Psoas muscle (tissue), 8 donors: ENCODE data around the gene HOXC11. TPM values are rescaled to one million over a fixed set of nuclear protein-coding genes. Genes with fewer than 3 reads are reported as not detected.
A peak's percentile ranks its signal among the peaks of the same experiment; 100 is the strongest.

Source experiments
- ATAC-seq, 4 donors: fragments of 200-7000 bp; cut with Tn5 transposase; one replicate each; pipeline ENCODE4 v1.9.1; 2020; ENCODE audit warnings: moderate library complexity in 3 of 4, mild to moderate bottlenecking in 2 of 4
- DNase-seq, 2 donors: peaks; one replicate each; pipeline ENCODE4 v3.0.0-alpha.2; 2020
- H3K27ac ChIP-seq: fragments of 200-600 bp; one replicate; pipeline ENCODE4 v1.8.0; 2022
- H3K27me3 ChIP-seq, 3 donors: fragments of 200-600 bp in 1 of 3; one replicate each; pipeline versions ENCODE4 v1.6.1 to v1.8.0; 2013 to 2022; ENCODE audit warnings: low read length in 2 of 3, mild to moderate bottlenecking in 2 of 3, moderate library complexity in 1 of 3; ENCODE audit not compliant: insufficient read depth in 3 of 3
- H3K36me3 ChIP-seq, 2 donors: fragments of 200-600 bp in 1 of 2; one replicate each; pipeline versions ENCODE4 v1.6.1 to v1.8.0; 2013 to 2022; ENCODE audit warnings: low read depth in 1 of 2, mild to moderate bottlenecking in 1 of 2, moderate library complexity in 1 of 2; ENCODE audit not compliant: insufficient read depth in 1 of 2
- H3K4me1 ChIP-seq: fragments of 200-600 bp; one replicate; pipeline ENCODE4 v1.8.0; 2022
- H3K4me3 ChIP-seq: fragments of 200-600 bp; one replicate; pipeline ENCODE4 v1.8.0; 2022; ENCODE audit warnings: mild to moderate bottlenecking
- H3K9me3 ChIP-seq: fragments of 200-600 bp; one replicate; pipeline ENCODE4 v1.8.0; 2022
- WGBS, 3 donors: extraction: QIAGEN DNeasy Blood & Tissue Kit; methylation state at CpG; one replicate each; pipeline versions ENCODE4 v1.1.6 to v1.1.7; 2013; 5-methylcytosine and 5-hydroxymethylcytosine counted together
- intact Hi-C, 2 donors: fragments of 100-400 bp; cut with DNase I; formaldehyde crosslinking; loops; one replicate each; pipeline versions ENCODE4 v1.11.0 to v1.14.2; 2022
- polyA plus RNA-seq, 3 donors: library from polyadenylated mRNA; stranded (reverse); fragments of 200-250 nt; gene quantifications; one replicate each; pipeline ENCODE4 v1.2.3, GENCODE V29; 2013
- total RNA-seq, 4 donors: library from RNA; stranded (reverse); fragmentation: NEBNext Ultra II Directional in 2 of 4; extraction: Animal tissue kit (Norgen Biotek cat#: 25700) in 2 of 4; gene quantifications; one replicate each; pipeline versions ENCODE4 v1.2.1 to v1.2.4, GENCODE V29; 2021 to 2023
- TF ChIP-seq, protein P1 (sequence below): fragments of 200-600 bp; IDR thresholded peaks from one replicate; pipeline ENCODE4 v1.8.0; 2022; ENCODE audit warnings: antibody characterized with exemption
- donor health status: healthy with polysubstance abuse.
- donor health status: DM: no; HTN: no; CAD: no; lungs with moderate emphysema.
- donor health status: Bipolar disorder and iron deficiency.
- donor health status: healthy.
- donor health status: DM: yes; HTN: yes; CAD: no.
- donor health status: DM: no; HTN: no; CAD: no.
- donor health status: DM: no; HTN: no; CAD: no.
- donor health status: DM: yes; HTN: yes; CAD: no.

The HOXC11 gene
- total and polyA plus RNA-seq, 7 donors, result 0.34 to 2.2 (median 0.82) TPM; not detected in 2

DNA sequence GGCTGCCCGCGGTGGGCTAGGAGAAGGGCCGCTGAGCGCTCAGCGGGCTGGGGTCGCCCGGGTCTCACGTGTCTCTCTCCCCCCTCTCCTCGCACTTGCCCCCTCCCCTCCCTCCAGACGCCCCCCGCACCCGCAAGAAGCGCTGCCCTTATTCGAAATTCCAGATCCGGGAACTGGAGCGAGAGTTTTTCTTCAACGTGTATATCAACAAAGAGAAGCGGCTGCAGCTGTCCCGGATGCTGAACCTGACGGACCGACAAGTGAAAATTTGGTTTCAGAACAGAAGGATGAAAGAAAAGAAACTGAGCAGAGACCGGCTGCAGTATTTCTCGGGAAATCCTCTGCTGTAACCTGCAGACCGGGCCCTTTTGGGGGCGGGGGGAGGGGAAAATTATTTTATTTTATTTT, 2.1 kb downstream of the HOXC11 start:
- Histone ChIP-seq H3K27ac (peak overlapping the region; percentile 71), H3K9me3 (no peaks in the 10 kb centered on the region), H3K36me3 (no peaks in the 10 kb centered on the region), H3K4me1 (peaks cover 5% of the 10 kb centered on the region), H3K4me3 (peak overlapping the region; percentile 69), H3K27me3 (peaks cover 0 to 69% (median 33%) of the 10 kb centered on the region in 3 donors)
- DNase-seq, result no peak
- peak in 2 of 4 donors; percentile 6 to 10 for ATAC-seq
- intact Hi-C loops, result no loop called here
- 1 to 4% (median 1%) methylated on average over 18 to 25 of the region's 25 CpGs for WGBS, 3 donors
- TF ChIP-seq, protein P1, sequence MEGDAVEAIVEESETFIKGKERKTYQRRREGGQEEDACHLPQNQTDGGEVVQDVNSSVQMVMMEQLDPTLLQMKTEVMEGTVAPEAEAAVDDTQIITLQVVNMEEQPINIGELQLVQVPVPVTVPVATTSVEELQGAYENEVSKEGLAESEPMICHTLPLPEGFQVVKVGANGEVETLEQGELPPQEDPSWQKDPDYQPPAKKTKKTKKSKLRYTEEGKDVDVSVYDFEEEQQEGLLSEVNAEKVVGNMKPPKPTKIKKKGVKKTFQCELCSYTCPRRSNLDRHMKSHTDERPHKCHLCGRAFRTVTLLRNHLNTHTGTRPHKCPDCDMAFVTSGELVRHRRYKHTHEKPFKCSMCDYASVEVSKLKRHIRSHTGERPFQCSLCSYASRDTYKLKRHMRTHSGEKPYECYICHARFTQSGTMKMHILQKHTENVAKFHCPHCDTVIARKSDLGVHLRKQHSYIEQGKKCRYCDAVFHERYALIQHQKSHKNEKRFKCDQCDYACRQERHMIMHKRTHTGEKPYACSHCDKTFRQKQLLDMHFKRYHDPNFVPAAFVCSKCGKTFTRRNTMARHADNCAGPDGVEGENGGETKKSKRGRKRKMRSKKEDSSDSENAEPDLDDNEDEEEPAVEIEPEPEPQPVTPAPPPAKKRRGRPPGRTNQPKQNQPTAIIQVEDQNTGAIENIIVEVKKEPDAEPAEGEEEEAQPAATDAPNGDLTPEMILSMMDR, result no peak

DNA sequence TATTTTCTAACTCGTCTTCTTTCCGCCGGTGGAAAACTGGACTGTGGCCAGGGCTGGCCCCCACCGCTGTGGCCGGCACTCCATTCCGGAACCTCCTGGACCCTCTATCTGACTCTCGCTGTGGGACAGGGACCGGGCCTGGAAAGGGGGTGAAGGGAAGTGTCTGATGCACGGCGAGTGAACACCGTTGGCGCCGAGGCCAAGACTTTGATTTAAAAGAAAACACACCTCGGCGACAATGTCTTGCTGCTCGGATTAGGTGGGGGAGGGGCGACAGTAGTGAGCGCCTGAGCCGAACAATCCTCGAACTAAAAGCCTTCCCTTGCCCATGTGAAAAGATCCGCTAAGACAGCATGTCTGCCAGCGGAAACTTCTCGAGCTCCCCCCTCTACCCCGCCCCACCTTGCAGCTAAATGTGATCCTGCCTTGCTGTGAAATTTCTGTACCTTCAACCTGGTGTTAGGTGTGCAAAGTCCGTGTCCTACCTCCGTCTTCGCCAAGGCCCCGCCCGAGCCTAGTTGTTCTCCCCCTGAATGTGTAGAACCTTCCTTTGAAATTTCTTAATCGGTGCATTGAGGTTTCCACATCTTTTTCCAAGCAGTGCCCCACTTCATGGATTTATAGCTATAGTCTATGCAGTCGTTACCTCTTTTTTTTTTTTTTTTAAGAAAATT, 2.7 kb downstream of the HOXC11 start:
- H3K4me3 ChIP-seq, result peak overlapping the region; percentile 69
- ATAC-seq (no peak), DNase-seq (peak in 1 of 2 donors; percentile 53)
- peaks cover 5% of the 10 kb centered on the region for H3K4me1 ChIP-seq
- TF ChIP-seq, protein P1, result no peak
- H3K36me3 ChIP-seq, result no peaks in the 10 kb centered on the region
- peaks cover 0 to 64% (median 32%) of the 10 kb centered on the region in 3 donors for H3K27me3 ChIP-seq
- intact Hi-C loops, result loop anchor here in 1 of 2 donors (1.0 kb wide), 1 partner anchor 45 kb away; no protein-coding TSS in a partner anchor
- 30 to 34% (median 31%) methylated on average over 31 of the region's 31 CpGs for WGBS, 3 donors
- H3K9me3 ChIP-seq, result no peaks in the 10 kb centered on the region
- H3K27ac ChIP-seq, result peak overlapping the region; percentile 71

DNA sequence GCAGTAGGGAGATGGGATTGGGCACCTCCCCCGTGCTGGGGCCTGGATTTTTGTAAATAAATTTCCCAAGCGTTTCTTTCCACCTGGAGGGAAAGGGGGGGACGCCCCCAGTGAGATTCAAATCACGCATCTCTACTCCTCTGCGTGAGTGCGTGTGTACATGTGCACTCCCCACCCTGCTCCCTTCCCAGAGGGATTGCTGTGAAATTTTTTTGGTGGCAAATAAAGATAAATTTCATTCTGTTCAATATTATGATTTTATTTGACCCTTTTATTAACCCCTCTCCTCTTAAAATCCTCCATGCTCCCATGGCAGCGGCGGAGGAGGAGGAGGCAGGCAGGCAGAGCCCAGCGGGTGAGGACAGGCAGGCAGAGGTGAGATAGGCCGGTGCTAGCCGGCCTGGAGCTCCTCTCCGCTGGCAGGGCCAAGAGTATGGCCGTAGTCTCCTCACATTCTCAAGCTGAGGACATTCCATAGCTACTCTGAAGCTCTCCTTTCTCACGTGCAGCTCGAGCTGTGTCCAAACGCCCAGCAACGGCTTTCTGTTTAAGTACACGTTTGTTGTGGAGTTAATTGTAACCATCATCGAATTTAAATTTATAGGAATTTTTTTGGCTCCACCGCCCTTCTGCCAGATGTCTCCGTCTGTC, 3.4 kb downstream of the HOXC11 start:
- peak overlapping the region; percentile 71 for H3K27ac ChIP-seq
- WGBS, 3 donors, result 30 to 46% (median 43%) methylated on average over 21 of the region's 21 CpGs
- DNase-seq (peak in 1 of 2 donors; percentile 57), ATAC-seq (peak in 2 of 4 donors; percentile 29 to 35)
- H3K36me3 ChIP-seq, result no peaks in the 10 kb centered on the region
- H3K4me1 ChIP-seq, result peaks cover 5% of the 10 kb centered on the region
- TF ChIP-seq, protein P1, result no peak
- no peaks in the 10 kb centered on the region for H3K9me3 ChIP-seq
- peak overlapping the region; percentile 69 for H3K4me3 ChIP-seq
- intact Hi-C loops, result loop anchor here in 1 of 2 donors (1.0 kb wide), 1 partner anchor 44 kb away; no protein-coding TSS in a partner anchor
- H3K27me3 ChIP-seq, result peaks cover 0 to 58% (median 30%) of the 10 kb centered on the region in 3 donors

DNA sequence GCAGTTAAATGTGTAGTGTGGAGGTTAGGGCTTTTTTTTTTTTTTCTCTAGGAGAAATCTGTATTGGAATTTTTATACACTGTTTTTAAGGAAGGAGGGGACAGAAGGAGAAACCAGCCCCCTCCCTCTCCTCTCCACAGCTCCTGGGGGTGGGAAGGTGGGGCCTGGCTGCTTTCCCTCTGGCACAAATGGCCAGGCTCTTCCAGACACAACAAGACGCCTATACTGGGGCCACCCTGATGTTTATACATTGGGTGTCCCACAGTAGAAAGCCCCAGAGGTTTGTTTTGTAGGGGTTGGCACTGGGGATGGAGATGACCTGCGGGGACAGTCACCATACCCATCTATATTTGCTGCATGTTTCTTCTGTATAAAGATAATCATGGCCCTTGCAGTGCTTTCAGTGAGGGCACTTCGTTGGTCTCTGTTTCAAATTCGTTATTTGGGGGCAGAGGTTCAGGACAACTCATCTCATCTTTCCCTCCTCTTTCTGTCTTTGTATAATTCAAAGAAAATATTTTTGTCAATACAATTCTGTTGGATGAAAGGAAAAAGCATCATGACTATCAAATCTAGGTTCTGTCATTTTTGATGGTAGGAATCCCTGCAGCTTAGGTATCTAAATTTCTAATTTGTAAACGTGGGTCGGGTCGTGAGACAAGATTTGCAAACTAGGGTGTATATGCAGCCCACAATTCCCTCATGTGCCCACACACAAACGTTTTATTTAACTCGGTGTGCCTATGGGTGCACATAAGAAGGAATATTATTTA, 4.1 kb downstream of the HOXC11 start:
- 30 to 41% (median 36%) methylated on average over 9 of the region's 9 CpGs for WGBS, 3 donors
- peaks cover 0 to 51% (median 28%) of the 10 kb centered on the region in 3 donors for H3K27me3 ChIP-seq
- H3K27ac ChIP-seq, result peak overlapping the region; percentile 71
- DNase-seq (peak in 1 of 2 donors; percentile 41), ATAC-seq (no peak)
- TF ChIP-seq, protein P1, result no peak
- no peaks in the 10 kb centered on the region for H3K9me3 ChIP-seq
- no peaks in the 10 kb centered on the region for H3K36me3 ChIP-seq
- peaks cover 5% of the 10 kb centered on the region for H3K4me1 ChIP-seq
- no peak overlapping the region for H3K4me3 ChIP-seq
- intact Hi-C loops, result loop anchor here in 1 of 2 donors (1.0 kb wide), 1 partner anchor 43 kb away; no protein-coding TSS in a partner anchor
